Fibroblast of lung (primary cell): ENCODE results near the gene ARHGAP12. TPM values are rescaled to one million over a fixed set of nuclear protein-coding genes. Genes with fewer than 3 reads are reported as not detected.

Source experiments
- DNase-seq, 2 donors: peaks; one replicate each; pipeline versions ENCODE4 v3.0.0 to v3.0.0-alpha.2; 2010; ENCODE audit warnings: low read depth in 2 of 2
- H2AFZ ChIP-seq: 2 replicates; pipeline ENCODE4 v1.5.1; 2012; ENCODE audit warnings: low read length, control low read depth, inconsistent platforms
- H3K27ac ChIP-seq: 2 replicates; pipeline ENCODE4 v1.5.1; 2011; ENCODE audit warnings: low read length, control low read depth; ENCODE audit not compliant: insufficient read depth
- H3K27me3 ChIP-seq: 2 replicates; pipeline ENCODE4 v1.5.1; 2011; ENCODE audit warnings: mild to moderate bottlenecking, low read length; ENCODE audit not compliant: control insufficient read depth, insufficient read depth
- H3K36me3 ChIP-seq: 2 replicates; pipeline ENCODE4 v1.5.1; 2011; ENCODE audit warnings: low read length; ENCODE audit not compliant: control insufficient read depth, insufficient read depth
- H3K4me1 ChIP-seq: 2 replicates; pipeline ENCODE4 v1.5.1; 2011; ENCODE audit warnings: low read length; ENCODE audit not compliant: control insufficient read depth, insufficient read depth; ENCODE audit errors: extremely low read depth
- H3K4me2 ChIP-seq: 2 replicates; pipeline ENCODE4 v1.5.1; 2011; ENCODE audit warnings: low read length, control low read depth; ENCODE audit not compliant: insufficient read depth; ENCODE audit errors: extremely low read depth
- H3K4me3 ChIP-seq, 4 experiments: fragments of 200-600 bp in 1 of 4; sonication (generic) in 1 of 4; replicated peaks in 1 of 4; 2 replicates each; pipeline ENCODE4 v1.5.1; 2011 to 2016; ENCODE audit warnings: low read length in 4 of 4, low read depth in 3 of 4, mild to moderate bottlenecking in 3 of 4, control low read depth in 2 of 4, inconsistent platforms in 1 of 4, mixed read lengths in 1 of 4; ENCODE audit not compliant: insufficient read depth in 1 of 4; ENCODE audit errors: control extremely low read depth in 1 of 4
- H3K79me2 ChIP-seq: 2 replicates; pipeline ENCODE4 v1.5.1; 2012; ENCODE audit warnings: mild to moderate bottlenecking, low read length, inconsistent platforms; ENCODE audit not compliant: control insufficient read depth, insufficient read depth
- H3K9ac ChIP-seq: 2 replicates; pipeline ENCODE4 v1.5.1; 2011; ENCODE audit warnings: mild to moderate bottlenecking, low read length, control low read depth; ENCODE audit not compliant: insufficient read depth
- H3K9me3 ChIP-seq: 2 replicates; pipeline ENCODE4 v1.5.1; 2012; ENCODE audit warnings: low read depth, low read length; ENCODE audit not compliant: control insufficient read depth, insufficient read depth
- H4K20me1 ChIP-seq: 2 replicates; pipeline ENCODE4 v1.5.1; 2011; ENCODE audit warnings: low read length; ENCODE audit not compliant: control insufficient read depth, insufficient read depth; ENCODE audit errors: extremely low read depth
- EZH2 ChIP-seq: IDR thresholded peaks from 2 replicates; pipeline ENCODE4 v1.5.1; 2012; ENCODE audit warnings: low read length, control low read depth, mild to moderate bottlenecking; ENCODE audit errors: missing control alignments
- polyA plus RNA-seq, 2 donors: library from polyadenylated mRNA; depleted of rRNA in 1 of 2; stranded (reverse) in 1 of 2; unstranded in 1 of 2; fragments of >200 nt; gene quantifications; 2 replicates each; pipeline ENCODE4 v1.2.1, GENCODE V29; 2011 to 2012; ENCODE audit warnings: missing spikeins in 1 of 2
- total RNA-seq: library from RNA; depleted of rRNA; stranded (reverse); fragments of >200 nt; gene quantifications from 2 replicates; pipeline ENCODE4 v1.2.1, GENCODE V29; 2014
- TF ChIP-seq, protein P1 (sequence below), 2 donors: IDR thresholded peaks in 1 of 2; conservative IDR thresholded peaks in 1 of 2; 1 replicate in 1 of 2; 2 replicates in 1 of 2; pipeline ENCODE4 v1.5.1; 2011 to 2012; ENCODE audit warnings: low read length in 2 of 2, control low read depth in 1 of 2, inconsistent platforms in 1 of 2, low read depth in 1 of 2, mild to moderate bottlenecking in 1 of 2

The ARHGAP12 gene
- total and polyA plus RNA-seq, 2 donors (not counting 1 experiment from before 2014, with no cell fraction given) = 24.0 to 63.1 TPM

DNA sequence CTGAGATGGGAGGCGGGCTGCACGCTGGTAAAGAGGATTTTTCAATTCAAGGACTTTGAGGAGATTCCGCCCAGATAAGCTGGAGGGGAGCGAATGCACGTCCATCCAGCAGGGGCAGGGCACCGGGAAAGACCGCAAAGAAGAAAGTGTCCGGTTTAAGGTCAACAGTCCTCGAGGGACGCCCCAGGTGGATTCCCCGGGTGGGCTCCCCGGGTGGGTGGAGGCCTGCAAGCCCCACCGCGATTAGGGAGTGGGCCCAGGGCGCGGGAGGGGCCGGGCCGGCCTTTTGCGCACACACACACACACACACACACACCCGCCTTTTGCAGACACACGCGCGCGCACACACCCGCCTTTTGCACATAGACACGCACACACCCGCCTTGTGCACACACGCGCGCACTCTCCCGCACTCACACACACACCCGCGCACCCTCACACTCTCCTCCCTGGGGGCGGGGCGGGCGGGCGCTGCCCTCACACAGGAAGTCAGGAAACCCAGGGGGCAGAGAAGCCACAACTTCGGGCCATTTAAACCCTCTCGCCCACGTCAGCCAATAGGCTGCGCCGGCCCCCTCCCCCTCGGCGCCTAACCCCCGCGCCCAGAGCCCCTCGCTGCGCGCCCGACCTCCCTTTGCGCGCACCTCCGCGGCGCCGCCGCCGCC, 615 bp downstream of the ARHGAP12 start:
- Histone ChIP-seq H3K36me3 (no peaks in the 10 kb centered on the region), H3K9ac (peak overlapping the region; percentile 94), H4K20me1 (peaks cover 2% of the 10 kb centered on the region), H3K27me3 (no peaks in the 10 kb centered on the region), H3K79me2 (peaks cover 51% of the 10 kb centered on the region), H3K4me3 (peak overlapping the region; percentile 65 to 86 (median 78)), H2AFZ (peak overlapping the region; percentile 9), H3K4me1 (peaks cover 5% of the 10 kb centered on the region), H3K9me3 (no peaks in the 10 kb centered on the region), H3K4me2 (peak overlapping the region; percentile 99), H3K27ac (peak overlapping the region; percentile 97)
- TF ChIP-seq, protein P1, sequence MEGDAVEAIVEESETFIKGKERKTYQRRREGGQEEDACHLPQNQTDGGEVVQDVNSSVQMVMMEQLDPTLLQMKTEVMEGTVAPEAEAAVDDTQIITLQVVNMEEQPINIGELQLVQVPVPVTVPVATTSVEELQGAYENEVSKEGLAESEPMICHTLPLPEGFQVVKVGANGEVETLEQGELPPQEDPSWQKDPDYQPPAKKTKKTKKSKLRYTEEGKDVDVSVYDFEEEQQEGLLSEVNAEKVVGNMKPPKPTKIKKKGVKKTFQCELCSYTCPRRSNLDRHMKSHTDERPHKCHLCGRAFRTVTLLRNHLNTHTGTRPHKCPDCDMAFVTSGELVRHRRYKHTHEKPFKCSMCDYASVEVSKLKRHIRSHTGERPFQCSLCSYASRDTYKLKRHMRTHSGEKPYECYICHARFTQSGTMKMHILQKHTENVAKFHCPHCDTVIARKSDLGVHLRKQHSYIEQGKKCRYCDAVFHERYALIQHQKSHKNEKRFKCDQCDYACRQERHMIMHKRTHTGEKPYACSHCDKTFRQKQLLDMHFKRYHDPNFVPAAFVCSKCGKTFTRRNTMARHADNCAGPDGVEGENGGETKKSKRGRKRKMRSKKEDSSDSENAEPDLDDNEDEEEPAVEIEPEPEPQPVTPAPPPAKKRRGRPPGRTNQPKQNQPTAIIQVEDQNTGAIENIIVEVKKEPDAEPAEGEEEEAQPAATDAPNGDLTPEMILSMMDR (conservative IDR thresholded peaks at IDR 0.05 in 1 of 2, IDR thresholded peaks at IDR 0.05 in 1 of 2; ENCODE audit: low read depth in 1 of 2, low read length in 2 of 2) = peak; percentile 27 to 54
- no peak for TF ChIP-seq EZH2
- peak; percentile 54 to 57 for DNase-seq

DNA sequence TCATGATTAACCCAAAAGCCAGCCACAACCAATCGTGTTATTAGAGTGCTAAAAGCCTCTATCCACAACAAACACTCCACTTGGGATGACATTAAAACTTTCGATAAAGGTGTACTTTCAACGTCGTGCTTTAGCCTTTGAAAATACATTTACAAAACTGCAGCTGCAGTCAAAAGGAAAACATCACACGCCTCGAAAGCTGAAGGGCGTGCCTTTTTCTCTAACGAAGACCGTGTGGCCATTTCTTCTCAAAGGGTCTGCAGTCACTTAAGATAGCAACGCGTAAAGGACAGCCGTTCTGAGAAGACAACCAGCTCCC, 1.1 kb downstream of the ARHGAP12 start:
- peaks cover 56% of the 10 kb centered on the region for H3K79me2 ChIP-seq
- H4K20me1 ChIP-seq = peaks cover 2% of the 10 kb centered on the region
- H3K9me3 ChIP-seq = no peaks in the 10 kb centered on the region
- H3K27me3 ChIP-seq = no peaks in the 10 kb centered on the region
- no peaks in the 10 kb centered on the region for H3K36me3 ChIP-seq
- no peak for DNase-seq
- H3K27ac ChIP-seq = peak overlapping the region; percentile 56
- H3K9ac ChIP-seq = peak overlapping the region; percentile 94
- peak overlapping the region; percentile 9 for H2AFZ ChIP-seq
- peak overlapping the region; percentile 99 for H3K4me2 ChIP-seq
- TF ChIP-seq, protein P1 (conservative IDR thresholded peaks at IDR 0.05 in 1 of 2, IDR thresholded peaks at IDR 0.05 in 1 of 2; ENCODE audit: low read depth in 1 of 2, low read length in 2 of 2) = no peak
- no peak for TF ChIP-seq EZH2
- H3K4me3 ChIP-seq = peak overlapping the region; percentile 65 to 86 (median 78)
- peaks cover 5% of the 10 kb centered on the region for H3K4me1 ChIP-seq

DNA sequence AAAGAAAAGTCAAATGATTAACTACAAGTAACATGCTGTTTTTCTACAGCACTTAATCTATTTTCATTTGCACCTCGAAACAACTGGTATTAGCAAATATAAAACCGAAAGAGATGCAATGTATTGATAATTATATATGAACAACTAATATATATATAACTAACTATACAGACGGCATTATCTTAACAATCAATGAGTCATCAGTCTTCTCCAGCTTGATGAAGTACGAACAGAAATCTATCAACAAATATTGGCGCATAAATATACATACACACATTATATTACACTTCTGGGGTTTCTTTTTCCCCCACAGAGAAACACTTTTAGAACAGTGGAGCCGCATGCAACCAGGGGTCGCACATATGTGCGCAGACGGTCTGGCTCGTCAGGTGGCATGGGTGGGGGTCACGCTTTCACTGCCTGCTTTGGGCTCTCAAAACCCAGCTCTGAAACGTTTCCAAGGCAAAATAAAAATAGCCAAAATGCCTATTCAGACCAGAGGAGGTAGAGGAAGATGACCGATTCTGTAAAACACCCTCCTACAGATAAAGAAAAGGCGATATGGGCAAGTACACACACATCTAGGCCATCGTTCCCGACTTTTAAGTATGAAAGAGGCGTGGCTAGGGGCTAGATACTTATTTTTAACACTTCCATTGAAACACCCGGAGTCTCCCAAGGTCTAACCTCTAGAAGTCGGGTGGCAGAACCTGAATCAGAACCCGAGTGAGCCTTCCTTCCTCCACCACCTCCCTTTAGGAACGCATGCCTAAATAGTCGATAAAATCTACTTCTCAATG, 1.7 kb downstream of the ARHGAP12 start:
- H3K27ac ChIP-seq = peak overlapping the region; percentile 56
- peaks cover 5% of the 10 kb centered on the region for H3K4me1 ChIP-seq
- peak overlapping the region; percentile 9 for H2AFZ ChIP-seq
- peak overlapping the region; percentile 38 for H3K9ac ChIP-seq
- H3K9me3 ChIP-seq = no peaks in the 10 kb centered on the region
- no peak for DNase-seq
- peak overlapping the region; percentile 65 to 86 (median 78) for H3K4me3 ChIP-seq
- H3K27me3 ChIP-seq = no peaks in the 10 kb centered on the region
- peak overlapping the region; percentile 99 for H3K4me2 ChIP-seq
- peaks cover 59% of the 10 kb centered on the region for H3K79me2 ChIP-seq
- H3K36me3 ChIP-seq = no peaks in the 10 kb centered on the region
- H4K20me1 ChIP-seq = peaks cover 2% of the 10 kb centered on the region
- TF ChIP-seq, protein P1 (conservative IDR thresholded peaks at IDR 0.05 in 1 of 2, IDR thresholded peaks at IDR 0.05 in 1 of 2; ENCODE audit: low read depth in 1 of 2, low read length in 2 of 2) = no peak
- TF ChIP-seq EZH2 = no peak
